HG02623 (cell line): ENCODE data around the gene PAPSS2.
"Not testable (repeated sequence)": the region's sequence is repeated elsewhere in the genome, so short reads cannot be mapped to it uniquely, and the experiment has no call there.

Experiments
- ATAC-seq: cut with Tn5 transposase; IDR thresholded peaks from one replicate; pipeline ENCODE4 v1.9.1; 2021; ENCODE audit warnings: moderate library complexity; ENCODE audit not compliant: unreplicated experiment

The PAPSS2 gene

DNA sequence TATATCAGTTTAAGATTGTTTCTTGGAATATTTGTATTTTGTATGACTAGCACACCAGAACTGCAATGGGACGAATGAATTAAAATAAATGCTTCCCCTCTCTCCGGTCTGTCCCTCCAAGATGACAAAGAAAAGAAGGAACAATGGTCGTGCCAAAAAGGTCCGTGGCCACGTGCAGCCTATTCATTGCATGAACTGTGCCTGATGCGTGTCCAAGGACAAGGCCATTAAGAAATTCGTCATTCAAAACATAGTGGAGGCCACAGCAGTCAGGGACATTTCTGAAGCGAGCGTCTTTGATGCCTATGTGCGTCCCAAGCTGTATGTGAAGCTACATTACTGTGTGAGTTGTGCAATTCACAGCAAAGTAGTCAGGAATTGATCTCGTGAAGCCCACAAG is 17.2 kb upstream of the PAPSS2 start:
- ATAC-seq, result no peak

DNA sequence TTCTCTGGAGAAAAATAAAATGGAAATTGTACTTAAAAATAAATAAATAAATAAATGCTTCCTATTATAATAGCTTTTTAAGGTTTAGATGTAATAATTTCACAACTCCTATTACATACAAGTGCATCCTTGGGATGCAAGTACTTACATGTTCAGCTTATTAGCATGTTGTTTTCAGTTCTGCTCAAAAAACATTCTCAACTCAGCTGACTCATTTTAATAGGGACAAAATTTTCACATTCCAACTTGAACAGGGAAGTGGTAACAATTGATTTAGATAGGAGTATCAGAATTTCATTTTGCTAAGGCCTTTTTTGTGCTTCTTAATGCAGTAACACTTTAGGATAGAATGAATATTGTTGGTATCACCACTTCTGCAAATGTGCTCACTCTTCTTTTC is 16.7 kb upstream of the PAPSS2 start:
- ATAC-seq, result no peak

DNA sequence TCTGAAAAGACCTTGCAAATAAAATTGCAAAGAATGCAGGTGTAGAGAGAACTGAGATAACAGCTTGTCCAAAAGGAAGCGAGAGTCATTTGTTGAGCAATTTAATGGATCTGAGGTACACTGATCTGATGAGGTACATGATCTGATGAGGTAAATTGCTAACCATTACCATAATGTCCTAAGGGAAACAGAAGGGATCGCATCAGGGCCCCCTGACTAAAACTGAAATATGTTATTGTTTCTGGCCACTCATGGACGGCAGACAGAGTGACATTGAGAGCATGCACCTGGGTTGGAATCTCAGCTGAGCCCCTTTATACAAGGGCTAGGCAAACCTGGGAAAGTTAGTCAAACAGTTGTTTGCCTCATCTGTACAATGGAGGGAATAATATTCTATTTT is 15.8 kb upstream of the PAPSS2 start:
- no peak for ATAC-seq

DNA sequence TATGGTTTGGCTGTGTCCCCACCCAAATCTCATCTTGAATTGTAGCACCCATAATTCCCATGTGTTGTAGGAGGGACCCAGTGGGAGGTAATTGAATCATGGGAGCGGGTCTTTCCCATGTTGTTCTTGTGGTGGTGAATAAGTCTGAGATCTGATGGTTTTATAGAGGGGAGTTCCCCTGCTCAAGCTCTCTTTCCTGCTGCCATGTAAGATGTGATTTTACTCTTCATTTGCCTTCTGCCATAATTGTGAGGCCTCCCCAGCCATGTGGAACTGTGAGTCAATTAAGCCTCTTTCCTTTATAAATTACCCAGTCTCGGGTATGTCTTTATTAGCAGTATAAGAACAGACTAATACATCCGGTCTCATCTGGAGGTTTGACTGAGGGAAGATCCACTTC is 15.2 kb upstream of the PAPSS2 start:
- ATAC-seq, result not testable (repeated sequence)

DNA sequence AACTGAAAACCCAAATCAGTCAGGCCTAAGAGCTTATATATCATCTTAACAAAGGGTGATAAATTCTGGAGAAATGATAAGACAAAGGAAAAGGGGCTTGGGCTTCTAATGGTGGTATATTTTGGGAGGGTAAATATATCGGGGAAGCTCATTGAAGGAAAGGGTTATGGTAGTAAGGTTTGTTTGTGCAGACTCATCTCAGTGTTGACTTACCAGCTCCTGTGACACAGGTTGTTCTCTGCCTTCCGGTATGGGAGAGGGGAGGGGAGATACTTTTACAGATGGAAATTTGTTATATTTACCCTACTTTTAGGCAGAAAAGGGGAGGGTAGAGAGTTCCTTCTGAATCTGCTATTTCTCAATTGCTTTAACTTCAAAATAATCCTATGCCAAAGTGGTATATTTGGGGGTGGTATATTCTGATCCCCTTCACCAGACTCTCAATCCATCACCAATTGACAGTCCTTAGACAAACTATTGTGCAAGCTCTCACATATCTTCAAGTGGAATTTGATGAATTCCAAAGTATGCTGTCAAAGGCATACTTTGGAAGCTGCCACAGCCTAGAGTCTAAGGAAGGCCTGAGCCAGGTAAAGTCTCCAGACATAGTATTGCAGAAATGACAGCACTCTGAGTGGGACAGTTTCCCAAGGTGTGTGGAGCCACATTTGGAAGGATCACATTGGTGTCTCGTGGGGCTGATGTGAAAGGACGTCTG is 13.3 kb upstream of the PAPSS2 start:
- no peak for ATAC-seq

DNA sequence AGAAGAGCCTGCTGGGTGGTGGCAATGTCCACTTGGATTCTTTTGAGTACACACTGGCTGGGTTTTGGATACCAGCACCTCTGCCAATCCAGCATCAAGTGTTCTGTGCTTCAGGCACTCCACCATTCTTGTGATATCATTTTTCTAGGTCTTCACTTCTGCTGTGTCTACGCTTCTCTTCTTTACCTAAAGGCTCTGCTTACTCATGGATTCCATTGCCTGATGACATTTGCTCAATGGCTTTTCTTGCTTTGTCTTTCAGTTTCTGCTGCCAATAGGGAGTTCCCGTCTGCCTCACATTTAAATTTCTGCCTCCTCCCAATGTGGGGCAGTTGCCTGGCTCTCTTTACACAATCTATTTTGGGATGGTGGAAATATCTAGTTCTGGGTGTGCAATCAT is 12.7 kb upstream of the PAPSS2 start:
- ATAC-seq, result no peak

DNA sequence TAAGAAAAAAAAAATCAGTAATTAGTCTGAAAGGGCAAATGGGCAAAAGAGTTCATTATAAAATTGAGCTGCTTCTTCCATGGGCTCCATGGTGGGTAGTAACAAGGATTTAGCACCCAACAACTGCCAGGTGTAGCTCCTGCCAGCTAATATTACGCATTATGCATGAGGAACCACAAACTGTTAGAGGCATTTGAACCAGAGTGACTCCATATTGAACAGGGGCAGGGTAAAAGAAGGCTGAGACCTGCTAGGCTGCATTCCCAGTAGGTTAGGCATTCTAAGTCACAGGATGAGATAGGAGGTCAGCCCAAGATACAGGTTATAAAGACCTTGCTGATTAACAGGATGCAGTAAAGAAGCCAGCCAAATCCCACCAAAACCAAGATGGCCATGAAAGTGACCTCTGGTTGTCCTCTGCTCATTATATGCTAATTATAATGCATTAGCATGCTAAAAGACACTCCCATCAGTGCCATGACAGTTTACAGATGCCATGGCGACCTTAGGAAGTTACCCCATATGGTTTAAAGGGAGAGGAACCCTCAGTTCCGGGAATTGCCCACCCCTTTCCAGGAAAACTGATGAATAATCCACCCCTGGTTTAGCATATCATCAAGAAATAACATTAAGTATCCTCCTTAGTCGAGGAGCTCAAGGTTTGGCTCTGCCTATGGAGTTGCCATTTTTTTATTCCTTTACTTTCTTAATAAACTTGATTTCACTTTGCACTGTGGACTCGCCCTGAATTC is 8.7 kb upstream of the PAPSS2 start:
- ATAC-seq, result no peak

DNA sequence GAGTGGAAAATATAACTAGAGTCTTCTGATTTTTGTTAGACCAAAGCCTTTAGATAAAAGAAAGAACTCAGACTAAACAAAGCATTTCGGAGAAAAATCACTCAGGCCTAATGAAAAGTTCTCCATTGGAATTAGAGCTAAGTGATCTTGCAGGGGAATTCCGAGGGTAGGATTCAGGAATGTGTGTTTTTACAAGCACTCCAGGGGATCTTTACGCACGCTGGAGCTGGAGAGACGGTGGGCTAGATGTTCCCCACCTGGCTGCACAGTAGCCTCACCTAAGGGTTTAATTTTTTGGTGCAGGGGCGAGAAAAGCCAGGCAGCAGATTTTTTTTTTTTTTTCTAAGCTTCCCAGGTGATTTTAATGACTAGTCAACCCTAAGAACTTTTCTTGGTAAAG is 7.9 kb upstream of the PAPSS2 start:
- no peak for ATAC-seq

DNA sequence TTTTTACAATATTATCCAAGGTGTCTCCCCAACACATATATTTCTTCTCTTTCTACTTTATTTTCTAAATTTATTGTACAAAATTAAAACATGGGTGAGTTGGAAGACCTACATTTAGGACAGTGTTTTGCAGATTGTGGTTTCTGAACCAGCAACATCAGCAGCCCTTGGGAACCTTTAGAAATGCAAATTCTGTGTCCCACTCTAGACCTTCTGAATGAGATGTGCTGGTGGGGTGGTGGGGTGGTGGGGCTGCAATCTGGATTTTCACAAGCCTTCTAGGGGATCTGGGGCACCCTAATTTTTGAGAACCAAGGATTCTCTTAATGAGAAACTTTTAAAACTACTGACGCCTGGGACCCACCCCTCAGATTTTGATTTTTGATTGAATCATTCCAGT is 7.4 kb upstream of the PAPSS2 start:
- ATAC-seq, result no peak

DNA sequence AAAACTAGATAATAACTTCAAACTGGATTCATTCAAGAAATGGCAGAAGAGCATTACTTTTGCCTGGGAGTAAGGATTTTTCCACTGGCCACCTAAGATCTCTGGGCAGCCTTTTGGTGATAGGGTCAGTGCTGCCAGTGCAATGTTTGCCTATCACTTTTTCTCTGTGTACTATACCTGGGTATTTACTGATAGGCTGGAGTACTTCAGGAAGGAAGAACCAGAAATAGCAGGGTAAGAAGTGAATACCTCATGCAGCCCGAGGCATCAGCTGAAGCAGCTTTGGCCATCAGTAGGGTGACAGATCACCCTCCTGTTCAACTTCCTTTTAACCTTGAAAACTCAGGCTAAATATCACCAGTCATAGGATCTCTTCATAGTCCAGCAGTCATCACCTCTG is 5.5 kb upstream of the PAPSS2 start:
- no peak for ATAC-seq

DNA sequence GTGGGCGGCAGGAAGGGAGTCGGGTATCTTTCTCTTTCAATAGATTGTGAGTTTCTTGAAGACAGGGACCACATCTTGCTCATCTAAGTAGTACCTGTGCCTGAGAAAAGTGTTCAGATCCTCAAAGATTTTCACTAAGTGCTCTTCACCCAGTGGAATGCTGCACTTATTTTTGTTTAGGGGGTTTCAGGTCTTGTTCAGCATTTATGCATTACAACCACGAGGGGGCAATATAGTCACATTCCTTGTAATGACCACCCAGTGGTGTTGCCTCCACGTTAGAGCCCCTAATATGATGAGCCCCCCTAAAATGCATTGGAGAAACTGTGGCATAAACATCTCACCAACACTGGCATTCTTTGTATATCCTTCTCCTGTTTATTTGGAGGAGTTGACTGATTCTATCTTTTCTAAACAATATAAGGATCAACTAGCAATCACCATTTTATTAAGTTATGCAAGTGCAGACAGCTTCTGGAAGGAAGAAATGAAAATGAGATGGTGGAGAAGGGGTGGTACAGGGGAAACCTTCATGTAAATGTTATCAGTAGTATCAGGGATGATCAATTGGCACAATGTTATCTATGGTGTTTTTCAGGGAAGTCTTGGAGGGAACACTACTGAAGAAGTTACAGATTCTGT is 3.1 kb upstream of the PAPSS2 start:
- no peak for ATAC-seq

DNA sequence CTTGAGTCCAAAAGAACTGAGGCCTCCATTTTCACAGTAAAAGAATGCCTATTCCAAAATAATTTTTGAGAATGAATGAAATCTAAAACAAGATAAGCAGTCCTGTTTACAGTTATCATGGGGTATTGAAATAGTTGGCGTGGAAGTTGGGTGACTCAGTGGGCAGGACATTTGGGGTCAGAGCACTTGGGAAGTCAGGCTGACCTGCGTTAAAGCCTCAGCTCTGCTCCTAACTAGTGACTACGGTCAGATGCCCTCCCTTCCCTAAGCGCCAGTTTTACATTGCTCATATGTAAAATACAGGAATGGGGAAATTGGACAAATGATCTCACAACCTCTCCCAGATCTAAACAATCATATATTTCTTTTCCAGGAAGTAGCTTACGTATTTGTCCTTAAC is 2.3 kb upstream of the PAPSS2 start:
- no peak for ATAC-seq

DNA sequence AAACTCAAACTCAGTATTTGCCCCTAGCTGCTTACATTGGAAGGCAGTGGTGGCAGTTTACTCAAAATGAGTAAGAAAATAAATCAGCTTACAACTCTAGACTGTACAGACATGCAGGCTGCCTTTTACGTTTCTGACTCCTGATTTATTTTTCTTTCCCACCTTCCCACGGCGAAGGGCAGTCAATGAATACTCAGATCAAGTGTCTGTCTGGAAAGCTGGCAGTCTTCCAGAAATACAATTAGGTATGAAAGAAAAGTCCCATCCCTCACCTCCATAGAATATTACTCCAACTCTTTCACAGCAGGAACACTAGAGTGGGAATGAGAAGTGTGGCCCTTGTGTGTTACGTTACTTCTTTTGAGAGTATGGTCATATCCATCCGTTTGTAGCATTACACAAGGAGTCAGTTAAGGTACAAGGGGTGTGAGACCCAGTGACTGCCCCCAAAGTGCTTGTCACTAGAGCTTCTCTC is 1.3 kb upstream of the PAPSS2 start:
- ATAC-seq, result no peak

DNA sequence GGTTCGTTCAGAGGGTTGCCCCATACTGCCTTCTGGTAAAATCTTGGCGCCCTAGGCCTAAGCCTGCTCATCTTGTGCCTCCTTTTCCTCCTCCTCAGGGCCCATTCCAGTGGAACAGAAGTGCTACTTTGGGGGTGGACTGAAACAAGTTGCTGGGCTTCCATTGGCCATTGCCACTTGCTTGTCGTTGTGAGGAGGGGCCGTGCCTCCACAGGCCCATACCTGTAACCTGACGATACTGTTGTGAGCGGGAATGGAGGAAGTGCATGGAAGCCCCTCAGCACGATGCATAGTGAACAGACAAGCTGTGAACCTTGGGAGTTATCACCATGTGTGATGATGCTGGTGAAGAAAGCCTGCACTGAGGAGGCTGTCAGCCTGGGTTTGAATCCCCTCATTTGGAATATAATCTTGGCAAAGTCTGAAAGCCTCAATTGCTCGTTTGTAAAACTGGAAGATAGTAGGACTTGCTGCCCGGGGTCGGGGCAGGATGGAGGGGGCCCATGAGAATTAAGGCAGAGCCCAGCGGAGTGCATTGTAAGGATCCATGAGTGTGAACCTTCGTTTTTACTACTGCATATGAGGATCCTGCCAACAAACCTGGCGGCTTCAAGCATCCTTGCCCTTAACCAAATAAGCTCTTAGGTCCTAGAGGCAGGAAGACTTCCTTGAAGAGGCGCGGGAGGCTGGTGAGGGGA is 671 bp upstream of the PAPSS2 start:
- ATAC-seq, result no peak

DNA sequence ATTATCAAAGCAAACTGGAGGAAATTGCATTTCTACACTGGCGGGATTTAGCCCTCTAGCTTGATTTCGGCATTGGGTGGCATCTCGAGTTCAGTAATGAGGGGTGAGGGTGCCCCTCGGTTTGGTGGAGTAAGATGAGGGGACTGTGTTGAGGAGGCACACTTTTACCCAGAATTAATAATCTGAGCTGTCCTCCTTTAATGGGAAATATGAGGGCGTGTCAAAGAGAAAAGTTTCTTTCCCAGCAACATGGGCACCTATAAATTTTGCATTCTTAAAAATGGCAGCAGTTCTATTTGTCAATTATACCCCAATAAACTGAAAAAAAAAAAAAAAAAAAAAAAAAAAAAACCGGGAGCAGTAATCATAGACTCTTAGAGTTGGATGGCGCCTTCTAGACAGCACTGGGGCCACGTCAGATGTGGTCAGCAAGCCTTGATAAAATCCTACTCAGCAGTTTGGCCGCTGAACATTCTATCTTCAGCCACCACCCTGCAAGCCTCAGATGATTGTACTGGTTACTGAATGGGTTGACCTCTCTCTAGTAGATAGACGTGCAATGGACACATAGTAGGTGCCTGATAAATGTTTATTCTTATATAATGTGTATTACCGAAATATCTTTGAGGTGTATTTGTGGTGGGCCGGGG is 931 bp downstream of the PAPSS2 start:
- no peak for ATAC-seq

DNA sequence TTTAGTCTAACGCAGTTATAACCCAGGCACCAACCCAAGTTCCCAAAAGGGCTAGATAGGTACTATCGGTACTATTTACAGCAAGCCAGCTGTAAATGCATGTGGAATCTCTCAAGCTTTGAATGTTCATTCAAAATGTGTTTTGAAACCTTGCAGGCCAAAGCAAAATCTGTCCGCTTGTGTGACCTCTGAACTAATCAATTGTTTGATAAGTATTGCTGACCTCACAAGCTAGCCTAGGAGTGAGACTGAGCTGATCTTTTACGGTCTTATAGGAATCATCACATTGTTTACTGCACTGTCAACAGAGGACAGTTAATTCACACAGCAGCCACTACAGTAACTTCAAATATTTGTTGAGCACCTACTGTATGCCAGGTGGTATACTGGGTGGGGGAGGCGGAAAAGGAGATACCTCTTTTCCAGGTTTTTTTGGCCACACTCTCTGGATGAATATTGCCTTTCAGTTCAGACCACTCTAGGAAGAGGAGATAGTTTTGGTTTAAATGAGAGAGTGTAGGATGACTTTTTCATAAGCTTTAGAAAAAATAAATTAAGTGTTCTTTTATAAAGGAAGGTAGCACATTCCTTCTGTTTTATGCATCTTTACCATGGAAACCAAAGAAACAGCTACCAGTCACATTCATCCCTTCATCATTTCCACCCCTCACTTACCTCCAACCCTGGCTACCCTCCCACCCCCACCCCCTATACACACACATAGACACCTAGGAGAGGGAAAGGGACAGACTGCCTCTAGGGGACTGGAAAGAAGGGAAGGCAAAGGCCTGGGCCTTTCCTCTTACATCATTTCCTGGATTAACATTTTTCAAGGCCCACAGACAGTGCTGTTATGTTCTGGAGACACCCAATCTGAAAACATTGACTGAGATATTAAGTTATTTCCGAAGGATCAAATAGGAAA is 2.4 kb downstream of the PAPSS2 start:
- ATAC-seq, result no peak

DNA sequence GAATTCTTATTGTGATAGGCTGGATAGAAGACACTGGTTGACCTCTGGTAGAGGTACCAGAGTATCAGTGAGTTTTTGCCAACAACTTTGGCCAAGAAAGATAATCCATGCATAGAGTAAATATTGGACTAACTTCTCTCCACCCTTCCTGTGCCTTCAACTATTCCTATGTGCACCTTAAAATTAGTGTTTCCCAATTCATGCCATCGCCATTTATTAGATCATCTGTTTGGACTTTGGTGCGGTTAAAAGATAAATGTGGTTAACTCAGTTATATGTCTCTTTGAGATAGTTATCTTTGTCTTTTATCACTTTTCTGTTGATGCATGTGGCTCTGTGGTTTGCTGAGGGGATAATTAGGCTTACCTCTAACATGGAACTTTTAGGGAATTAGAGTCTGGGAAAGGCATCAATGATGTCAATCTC is 4.6 kb downstream of the PAPSS2 start:
- ATAC-seq, result no peak

DNA sequence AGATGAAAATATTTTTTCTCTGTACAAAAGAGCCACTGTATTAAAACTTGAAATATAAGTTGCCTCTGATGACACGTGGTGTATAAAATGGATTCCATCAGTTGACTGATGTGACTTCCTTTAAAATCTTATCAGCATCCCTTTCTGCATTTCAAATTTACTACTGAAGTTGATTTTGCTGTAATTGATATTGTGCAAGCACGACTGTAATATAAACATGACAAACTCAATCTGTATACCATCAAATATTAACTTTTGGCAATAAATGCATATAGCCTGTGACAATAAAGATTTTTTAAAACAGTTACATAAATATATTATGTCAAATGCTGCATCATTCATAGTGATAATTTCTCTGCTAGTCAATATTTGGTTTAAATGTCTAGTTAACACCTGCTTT is 7.8 kb downstream of the PAPSS2 start:
- no peak for ATAC-seq

DNA sequence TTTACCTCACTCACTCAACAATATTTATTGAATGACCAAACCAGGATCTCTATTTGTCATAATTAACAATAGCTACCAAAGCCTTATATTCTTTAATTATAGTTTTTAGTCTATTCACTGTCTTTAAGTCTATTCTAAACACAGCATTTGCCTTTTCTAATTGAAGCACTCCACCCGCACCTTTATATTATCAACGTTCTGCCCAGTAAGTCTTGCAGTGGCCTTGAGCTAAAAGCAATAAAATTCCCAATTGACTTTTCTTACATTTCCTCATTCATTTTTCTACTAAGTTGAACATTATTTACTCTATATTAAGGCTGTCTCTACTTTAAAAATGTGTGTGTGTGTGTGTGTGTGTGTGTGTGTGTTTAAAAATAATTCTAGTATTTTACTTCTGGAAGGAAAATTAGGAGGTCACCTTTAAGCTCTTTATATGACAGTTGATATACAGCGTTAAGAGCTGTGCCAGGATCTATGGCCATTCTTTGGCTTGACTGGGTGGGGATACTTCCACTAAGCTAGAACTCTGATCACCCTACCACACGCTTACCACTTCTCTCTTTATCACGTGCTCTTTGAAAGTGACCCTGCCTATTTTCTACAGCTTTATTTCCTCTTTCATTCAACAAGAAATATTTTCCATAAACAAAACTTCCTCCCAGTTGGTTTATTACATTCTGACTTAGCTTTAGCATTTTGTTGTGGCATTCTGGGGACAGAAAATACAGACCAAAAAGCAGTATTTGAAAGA is 8.8 kb downstream of the PAPSS2 start:
- no peak for ATAC-seq
